Kasumi-1 (cell line): ENCODE measurements around the gene ADAM12.

Experiments used
- DNase-seq, 2 experiments: peaks; one replicate each; lab custom pipeline; 2025; lab: John Stamatoyannopoulos, UW

Gene ADAM12

DNA sequence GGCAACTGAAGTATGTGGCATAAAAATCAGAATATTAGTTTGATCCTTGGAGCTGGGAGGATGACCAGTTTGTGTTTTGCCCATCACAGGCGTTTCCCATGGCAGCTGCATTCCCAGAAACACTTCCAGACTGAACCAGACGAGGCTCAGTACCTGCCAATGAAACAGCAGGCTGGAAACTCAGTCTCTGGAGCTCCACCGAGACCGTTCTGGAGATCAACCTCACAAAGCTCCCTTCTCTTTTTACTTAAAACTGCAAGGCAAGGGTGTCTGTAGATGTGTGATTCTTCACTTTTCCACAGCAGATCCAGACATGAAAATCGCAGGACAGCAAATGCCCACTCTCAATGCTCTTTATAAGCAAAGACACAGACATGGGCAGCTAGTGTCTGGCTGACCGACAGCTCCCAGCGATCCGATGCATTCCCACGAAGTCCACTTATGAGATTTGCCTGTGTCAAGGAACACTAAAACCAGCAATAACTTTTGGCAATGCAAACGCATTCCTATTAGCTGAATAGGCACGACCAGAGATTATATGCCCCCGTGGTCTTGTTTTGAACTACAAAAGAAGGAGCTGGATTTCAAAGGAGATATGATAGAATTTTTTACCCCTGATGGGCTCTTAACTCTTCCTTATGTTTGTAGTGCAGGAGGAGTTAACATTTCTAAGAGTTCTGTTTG, 72.6 kb downstream of the ADAM12 start:
- no peak for DNase-seq

DNA sequence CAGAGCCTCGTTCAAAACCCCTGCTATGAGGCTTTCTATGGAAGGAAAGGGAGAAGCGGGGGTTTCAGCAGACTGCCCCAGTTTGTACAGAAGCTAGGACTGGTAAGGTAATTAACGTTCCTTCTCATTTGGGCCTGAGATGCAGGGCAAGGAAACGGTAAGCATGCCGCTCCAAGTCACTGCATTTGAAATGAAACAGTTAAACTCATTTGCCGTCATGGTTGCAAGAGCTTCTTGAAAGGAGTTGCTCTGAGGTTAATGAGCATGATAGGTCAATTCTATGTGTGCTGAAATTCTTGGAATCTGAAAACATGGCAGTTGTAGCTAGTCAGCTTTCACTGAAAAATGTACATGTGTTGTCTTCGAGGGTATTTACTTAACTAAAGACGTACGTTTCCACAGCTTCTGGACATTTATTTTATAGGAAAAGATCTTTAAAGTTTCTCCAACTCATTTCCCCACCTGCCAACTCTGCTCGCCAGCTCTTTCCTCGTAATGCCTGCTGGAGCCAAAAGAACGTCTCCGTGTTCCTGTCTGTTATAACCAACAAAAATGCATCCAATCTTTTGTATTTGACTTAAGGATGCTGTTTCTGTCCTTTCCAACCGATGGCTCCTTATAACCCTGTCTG, 73.3 kb downstream of the ADAM12 start:
- no peak for DNase-seq

DNA sequence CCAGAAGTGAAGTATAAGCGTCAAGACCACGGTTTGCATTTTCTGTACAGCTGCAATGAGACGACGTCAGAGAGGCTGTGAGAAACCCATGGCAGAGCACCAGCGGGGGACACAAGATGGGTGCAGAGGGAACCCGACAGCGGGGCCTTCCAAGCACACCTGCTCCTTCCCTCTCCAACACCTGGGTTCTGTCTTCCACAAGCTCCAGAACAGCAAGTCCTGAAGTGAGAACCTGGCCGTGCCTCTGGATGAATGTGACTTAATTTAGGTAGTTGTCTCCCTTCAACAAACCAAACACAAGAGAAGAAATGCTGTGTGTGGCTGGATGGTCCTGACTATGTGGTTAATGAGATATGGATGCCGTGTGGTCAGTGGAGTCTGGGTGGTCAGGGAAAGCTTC, 76.1 kb downstream of the ADAM12 start:
- DNase-seq, result no peak

DNA sequence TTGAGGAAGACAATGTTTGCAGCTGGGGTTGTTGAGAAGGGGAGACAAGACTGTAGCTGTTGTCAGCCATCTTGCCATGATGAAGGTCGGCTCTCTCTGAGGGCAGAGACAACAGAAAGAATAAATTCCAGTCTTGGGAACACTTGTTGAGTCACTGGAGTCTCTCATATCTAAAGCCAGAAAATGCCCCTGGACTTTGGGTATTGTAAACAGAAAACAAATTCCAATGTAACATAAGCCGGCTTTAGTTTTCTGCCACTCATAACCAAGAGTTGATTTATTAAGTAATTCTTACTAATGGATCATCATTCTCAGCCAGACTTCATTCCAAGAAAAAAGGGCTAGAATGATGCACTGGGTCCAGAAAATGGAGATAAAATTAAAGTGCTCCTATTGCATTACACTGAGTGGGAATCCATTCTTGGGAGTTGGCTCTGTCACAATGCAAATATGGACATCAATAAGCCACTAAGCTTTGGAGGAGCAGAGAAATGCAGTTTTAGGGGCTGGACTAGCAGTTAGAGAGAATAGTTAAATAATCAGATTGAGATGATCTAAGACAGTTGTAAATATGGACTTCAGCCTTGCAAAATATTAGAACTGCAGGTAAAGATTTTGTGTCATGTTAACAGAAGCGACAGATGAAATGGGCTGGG, 78.9 kb downstream of the ADAM12 start:
- DNase-seq, result no peak

DNA sequence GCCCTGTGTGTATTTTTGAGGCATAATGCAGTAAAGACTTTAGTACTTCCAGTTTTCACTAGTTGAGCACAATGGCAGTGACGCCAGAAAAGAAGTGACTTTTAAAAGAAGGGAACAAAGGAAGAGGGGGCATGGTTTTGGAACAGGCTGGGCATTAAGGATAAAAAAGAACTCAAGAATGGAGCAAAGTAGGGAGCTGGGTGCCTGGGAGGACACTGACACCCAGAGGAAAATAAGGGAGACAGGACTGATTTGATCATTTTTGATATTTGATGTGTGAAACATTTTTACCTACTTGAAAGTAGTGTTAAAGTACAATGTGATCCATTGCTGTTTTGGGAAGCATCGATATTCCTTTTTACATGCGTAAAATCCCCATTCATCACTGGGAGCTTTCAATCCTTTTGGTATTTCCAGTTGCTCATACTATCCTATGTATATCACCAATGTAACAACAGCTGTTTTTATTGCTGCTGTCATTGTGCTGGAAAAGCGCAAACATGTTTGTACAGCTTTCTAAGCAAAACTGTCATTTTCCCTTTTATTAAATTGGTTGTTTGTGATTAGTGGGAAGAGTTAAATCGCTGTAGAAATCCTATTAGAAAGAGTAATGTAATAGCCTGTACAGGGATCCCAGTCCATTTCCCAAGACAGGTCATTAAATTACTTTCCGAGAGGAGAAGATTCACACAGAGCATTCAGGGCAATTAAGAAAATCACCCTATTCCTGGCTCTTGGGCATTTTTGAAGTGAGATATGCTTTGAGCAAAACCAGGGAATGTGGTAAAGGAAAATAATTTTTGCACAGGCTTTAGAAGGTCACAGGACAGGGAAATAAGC, 85.2 kb downstream of the ADAM12 start:
- DNase-seq, result peak; percentile 50 to 63

DNA sequence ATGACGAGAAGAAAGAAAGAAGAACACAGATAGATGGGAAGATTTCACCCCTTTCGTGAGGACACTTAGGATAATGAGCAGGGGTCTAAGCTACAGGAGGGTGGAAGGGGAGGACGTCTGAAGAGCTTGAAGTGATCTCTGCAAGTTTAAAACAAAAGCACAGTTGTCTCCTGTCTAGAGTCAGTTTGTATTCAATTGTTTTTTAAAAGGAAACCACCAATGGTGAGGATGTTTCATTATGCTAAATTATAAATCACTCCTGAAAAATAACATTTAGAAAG, 85.9 kb downstream of the ADAM12 start:
- DNase-seq, result no peak

DNA sequence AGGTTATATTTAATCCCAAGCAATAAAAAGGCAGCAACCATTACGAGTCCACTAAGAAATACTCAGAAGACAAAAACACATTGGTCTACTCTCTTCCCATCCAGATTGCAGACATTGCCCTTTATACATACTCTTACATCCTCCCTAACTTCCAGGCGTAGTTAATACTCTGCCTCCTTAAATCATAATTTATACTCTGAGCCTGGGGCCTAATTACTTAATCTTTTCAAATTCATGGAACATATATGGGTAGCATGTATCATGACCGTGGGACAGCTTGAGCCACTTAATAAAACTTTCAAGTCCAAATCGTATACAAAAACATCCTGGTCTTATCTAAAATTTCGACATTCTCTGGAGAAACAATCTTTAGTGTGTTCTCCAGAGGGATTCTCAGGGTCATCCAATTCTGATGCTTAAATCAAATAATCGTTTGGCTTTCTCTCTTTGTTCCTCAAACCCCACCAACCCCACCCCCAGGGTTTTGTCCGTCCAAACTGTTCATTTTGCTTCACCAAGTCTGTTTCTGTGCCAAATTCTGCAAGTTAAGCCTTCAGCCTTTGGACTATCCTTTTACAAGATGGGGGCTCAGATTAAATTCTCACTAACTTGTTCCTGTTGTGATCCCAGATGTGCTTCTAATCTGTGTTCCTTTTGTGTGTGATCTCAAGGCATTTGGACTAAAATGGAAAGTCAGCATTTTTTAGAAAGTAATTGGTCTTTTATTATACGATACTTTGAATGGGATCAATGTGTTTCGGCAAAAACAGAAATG, 86.4 kb downstream of the ADAM12 start:
- no peak for DNase-seq

DNA sequence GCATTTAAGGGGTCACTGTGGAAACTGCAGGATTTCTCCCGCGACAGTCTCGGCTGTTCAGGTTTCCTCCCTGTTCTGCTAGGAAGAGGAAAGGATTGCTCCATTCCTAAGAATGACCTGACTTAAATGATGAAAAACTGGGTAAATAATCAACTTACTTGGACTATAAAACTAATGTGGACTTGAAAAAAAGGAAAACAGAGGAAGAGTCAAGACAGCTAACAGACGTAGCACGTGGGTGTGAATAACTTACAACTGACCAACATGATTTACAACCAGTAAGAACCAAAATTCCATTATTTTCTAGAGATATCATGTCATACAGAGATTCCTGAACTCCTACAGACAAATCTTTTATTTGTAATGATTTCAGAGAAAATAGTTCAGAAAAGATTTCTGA, 93.8 kb downstream of the ADAM12 start:
- no peak for DNase-seq

DNA sequence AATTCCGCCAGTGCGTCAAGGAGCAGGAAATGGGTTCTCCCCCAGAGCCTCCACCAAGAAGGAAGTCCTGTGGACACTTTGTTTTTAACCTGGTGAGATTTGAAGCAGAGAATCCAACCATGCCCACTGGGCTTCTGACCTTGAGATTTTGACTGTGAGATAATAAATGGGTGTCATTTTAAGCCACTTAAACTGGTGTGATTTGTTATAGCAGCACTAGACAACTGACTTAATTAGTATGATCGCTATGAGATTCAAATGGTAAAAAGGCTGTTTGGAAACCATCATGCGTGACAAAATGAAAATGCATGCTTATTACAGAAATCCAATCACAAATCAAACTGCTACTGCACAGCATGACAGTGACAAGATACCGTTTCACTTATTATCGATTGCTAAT, 98.0 kb downstream of the ADAM12 start:
- peak; percentile 40 to 57 for DNase-seq

DNA sequence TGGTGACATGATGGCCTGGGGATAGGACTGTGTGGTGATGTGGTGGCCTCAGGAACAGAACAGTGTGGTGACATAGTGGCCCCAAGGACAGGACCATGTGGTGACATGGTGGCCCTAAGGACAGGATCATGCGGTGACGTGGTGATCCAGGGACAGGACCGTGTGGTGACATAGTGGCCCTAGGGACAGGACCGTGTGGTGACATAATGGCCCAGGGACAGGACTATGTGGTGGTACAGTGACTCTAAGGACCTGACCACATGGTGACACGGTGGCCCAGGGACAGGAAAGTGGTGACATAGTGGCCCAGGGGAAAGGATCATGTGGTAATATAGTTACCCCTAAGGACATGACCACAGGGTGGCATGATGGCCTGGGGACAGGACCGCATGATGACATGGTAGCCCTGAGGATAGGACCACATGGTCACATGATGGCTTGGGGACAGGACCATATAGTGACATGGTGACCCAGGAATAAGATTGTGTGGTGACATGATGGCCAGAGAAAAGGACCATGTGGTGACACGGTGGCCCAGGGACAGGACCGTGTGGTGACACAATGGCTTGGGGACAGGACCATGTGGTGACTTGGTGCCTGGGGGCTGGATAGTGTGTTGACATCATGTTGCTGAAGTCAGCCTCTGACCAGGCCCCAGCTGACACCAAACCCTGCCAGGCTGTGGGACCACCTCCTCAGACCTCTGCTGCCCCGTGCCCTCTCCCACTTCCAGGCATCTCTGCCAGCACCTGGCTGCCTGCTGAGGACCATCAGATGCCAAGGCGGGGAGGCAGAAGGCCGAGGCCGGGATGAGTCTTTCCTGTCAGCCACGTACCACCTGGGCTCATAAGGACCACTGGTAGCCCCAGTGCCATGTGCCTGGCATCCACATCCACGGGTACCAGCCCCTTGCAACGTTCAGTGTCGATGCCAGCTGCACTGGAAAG, 99.5 kb downstream of the ADAM12 start:
- DNase-seq, result no peak

DNA sequence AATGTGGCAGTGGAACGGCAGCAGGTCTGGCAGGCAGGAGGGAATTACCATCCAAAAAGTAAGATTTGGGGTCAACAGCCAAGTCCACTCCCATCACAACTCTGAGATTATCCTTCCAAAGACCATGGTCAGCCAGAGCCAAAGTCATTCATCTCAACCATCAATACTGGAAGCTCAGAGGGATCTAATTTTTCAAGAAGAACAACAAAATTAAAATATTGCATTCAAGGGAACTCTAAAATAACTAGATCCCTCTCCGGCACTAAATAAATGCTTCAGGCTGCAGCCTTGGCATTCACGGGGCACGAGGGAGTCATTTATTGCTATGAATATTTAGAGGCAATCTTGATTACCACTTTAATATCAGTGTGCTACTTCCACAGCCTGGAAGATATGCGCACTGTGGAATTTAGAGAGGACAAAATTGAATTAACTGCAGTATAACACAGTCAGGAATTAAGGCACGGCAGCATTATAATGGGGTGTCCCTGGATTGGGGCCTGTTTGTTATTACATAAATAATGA, 102.0 kb downstream of the ADAM12 start:
- DNase-seq, result no peak

DNA sequence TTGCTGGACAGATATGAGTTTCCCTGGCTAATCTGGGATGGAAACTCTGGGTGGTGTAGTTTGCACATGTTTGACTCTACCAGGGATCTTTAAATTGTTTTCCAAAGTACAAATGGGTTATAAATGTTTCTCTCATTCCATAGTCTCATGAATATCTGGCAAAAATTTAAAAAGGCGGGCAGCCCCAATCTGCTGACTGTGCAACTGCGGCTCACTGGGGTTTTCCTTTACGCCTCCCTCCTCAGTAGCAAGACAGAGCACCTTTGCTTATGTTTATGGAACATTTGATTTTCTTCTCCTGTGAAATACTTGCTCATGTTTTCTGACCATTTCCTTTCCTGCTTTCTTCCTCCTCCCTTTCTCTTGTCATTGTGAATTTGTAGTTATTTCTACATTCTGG, 105.0 kb downstream of the ADAM12 start:
- DNase-seq, result no peak

DNA sequence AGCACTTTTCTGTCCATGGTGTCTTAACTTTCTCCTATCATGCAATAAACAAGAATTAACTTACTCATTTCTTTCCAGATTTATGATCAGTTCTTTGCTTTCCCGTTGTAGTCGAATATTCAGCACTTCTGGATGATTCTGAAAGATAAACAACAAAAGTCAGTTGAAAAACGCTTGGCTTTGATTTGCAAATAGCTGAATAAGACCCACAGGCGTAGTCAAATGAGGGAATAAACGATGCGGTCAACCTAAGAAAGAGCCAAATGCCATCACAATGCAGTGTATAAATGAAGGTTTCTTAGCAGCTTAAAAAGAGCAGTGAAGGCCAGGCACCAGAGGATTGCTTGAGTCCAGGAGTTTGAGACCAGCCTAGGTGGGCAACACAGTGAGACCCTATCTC, 109.4 kb downstream of the ADAM12 start:
- no peak for DNase-seq

DNA sequence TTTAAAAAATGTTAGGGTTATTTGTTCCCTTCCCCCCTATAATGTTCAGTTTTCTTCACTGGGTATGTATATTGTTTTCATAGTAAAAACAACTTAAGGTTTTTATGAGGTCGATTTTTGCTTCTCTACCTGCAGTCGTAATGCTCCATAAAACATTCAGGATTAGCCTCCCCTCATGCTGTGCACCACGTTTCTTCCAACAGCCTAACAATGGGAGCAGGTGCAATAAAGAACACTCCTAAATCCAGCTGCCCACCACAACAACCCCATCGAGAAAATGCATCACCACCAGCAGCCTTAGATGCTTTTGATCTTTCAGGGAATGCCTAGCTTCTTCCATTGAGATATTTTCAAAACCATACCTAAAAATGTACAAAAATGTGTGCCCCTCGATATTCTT, 111.1 kb downstream of the ADAM12 start:
- no peak for DNase-seq

DNA sequence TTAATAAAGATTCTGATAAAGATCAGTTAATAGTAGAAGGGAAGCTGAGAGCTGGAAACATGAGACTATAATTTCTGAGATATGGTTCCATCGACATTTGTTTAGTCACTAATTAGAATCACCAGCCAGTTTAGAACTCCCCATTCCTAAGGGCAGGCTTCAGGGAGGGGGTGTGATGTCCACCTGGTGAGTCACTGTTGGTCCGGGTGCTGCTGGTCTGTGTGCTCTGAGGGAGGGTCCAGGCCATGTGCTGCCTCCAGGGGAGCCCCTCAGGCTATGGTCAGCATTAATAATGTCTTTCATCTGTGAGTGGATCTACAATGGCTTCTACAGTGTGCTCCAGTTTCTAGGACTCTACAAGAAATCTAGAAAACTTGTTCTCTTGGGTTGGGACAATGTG, 115.8 kb downstream of the ADAM12 start:
- no peak for DNase-seq

DNA sequence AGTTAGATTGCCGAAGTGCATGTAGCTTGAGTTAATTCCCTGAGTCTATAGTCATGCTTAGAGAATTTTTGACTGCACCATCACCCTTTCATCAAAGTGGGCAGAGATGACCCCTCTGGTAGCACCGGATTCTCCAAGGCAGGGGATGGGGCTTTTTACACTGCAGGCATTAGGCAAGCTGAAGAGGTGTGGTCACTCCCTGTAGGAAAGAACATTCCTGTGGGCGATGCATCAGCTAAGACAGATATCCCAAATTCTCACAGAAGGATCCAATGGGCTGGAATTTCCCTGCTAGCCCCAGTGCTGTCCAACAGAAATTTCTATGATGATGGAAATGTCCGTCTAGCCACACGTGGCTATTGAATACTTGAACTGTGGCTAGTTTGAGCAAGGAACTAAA, 118.2 kb downstream of the ADAM12 start:
- no peak for DNase-seq

DNA sequence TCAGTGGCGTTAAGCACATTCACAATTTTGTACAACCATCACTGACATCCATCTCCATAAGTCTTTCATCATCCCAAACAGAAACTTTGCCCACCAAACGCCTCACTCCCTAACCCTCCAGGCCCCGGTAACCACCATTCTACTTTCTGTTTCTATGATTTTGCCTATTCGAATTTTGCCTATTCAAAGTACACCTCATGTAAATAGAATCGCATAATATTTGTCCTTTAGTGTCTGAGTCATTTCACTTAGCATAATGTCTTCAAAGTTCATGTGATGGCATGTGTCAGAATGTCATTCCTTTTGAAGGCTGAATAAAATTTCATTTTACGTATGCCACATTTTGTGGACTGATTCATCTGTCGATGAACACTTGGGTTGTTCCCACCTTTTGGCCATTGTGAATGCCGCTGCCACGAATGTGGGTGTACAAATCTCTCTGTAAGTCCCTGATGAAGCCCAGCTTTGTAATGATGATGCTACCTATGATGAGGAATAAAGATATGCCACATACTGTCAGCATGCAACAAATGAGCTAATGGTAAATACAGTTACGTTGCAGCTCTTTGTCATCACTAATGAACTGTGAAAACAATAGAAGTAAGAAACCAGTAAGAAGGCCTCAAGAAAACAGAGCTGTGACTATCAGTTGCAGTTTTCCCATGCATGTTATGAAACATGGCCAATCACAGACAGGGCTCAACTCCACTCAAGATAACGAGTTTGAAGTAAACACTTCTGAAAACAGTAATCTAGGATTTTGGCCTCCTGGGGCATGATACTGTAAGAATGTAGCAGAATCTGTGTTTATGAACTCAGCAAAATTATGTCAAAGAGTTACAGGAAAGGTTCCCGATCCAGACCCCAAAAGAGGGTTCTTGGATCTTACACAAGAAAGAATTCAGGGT, 120.0 kb downstream of the ADAM12 start:
- no peak for DNase-seq

DNA sequence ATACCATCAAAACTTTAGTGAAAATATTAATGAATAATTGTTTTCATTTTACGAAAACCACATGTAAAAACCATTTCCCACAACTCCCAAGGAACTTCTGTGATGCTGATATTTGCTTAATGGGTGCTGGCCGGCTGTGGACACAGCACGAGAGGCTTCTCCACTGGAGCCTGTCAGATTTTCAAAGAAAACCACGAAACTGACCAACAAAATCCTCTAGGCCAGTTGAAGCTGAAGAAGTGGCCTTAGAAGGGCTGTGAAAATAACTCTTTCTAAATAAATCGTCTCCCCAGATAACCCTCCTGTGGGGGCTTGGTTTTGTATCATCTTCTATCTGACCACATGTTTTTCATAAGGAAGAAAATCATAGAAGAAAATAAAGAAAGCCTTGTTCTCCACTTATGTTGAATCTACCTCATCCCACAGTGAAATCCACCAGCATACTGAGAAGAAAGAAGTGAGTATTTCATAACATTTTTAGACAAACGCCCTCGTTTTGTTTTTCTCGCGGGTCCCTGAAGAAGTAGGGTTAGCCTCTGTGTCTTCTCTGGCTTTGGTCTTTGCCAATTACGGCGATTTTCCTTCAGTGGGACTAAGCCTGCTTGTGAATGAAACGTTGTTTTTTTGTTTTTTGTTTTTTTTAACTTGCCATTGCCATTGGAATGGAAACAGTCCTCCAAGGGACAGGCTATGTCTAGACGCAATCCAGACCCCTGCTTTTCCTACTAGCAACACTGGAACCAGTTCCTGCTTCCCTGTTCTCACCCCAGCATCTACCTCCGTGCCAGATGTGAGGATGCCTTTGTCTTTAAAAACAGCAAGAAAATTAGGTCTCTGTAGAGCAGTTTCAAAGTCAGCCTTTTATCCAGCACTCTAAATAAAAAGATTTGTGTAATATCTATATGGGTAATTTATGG, 123.9 kb downstream of the ADAM12 start:
- DNase-seq, result no peak
